HepG2 (cell line): Measurements from ENCODE around the gene HLCS. TPM values are rescaled to one million over a fixed set of nuclear protein-coding genes. Genes with fewer than 3 reads are reported as not detected.

Experiments
- ATAC-seq: fragments of 200-7000 bp; cut with Tn5 transposase; 3 replicates; pipeline ENCODE4 v1.9.1; 2020; ENCODE audit warnings: mild to moderate bottlenecking, moderate library complexity
- BruUV-seq: library from RNA; stranded (reverse); fragments of 400-500 nt; replicated peaks from 2 replicates; lab custom pipeline; 2021; lab: Mats Ljungman, UMichigan
- CTCF ChIA-PET: fragments of 300-600 bp; formaldehyde crosslinking; extraction: SDS; loops from one replicate; lab custom pipeline; 2021; ENCODE audit warnings: low total read pairs, inconsistent platforms, low intra/inter-chr PET ratio; lab: Yijun Ruan, JAX
- POLR2A ChIA-PET: fragments of 350-600 bp; sonication (Branson Sonifier 250); formaldehyde crosslinking; loops from one replicate; lab custom pipeline; 2020; ENCODE audit warnings: antibody characterized with exemption, inconsistent platforms; lab: Yijun Ruan, JAX
- DNase-seq: peaks from one replicate; pipeline ENCODE4 v3.0.0-alpha.2; 2015; ENCODE audit warnings: low spot score
- FAIRE-seq: peaks from 3 replicates; lab custom pipeline; 2011; peaks lifted over from hg19 to GRCh38; lab: Jason Lieb, UNC
- H2AFZ ChIP-seq: one replicate; pipeline ENCODE4 v1.6.1; 2011; ENCODE audit warnings: low read length, inconsistent platforms
- H3K27ac ChIP-seq: fragments of 300-600 bp; 3 replicates; pipeline ENCODE4 v1.8.0; 2011; ENCODE audit warnings: mixed run types, mild to moderate bottlenecking, mixed read lengths, low read length, inconsistent platforms; ENCODE audit not compliant: insufficient read depth; ENCODE audit errors: extremely low read length
- H3K27me3 ChIP-seq, 2 experiments: fragments of 200-600 bp in 1 of 2; 2 replicates in 1 of 2; 3 replicates in 1 of 2; pipeline versions ENCODE4 v1.6.0 to v1.8.0; 2011; ENCODE audit warnings: low read length in 2 of 2, mild to moderate bottlenecking in 2 of 2, moderate library complexity in 2 of 2, inconsistent platforms in 1 of 2; ENCODE audit not compliant: insufficient read depth in 2 of 2, control insufficient read depth in 1 of 2
- H3K36me3 ChIP-seq, 2 experiments: fragments of 200-600 bp in 1 of 2; replicated peaks in 1 of 2; 2 replicates in 1 of 2; 3 replicates in 1 of 2; pipeline versions ENCODE4 v1.5.1 to v1.8.0; 2011; ENCODE audit warnings: low read length in 2 of 2, inconsistent platforms in 1 of 2; ENCODE audit not compliant: insufficient read depth in 2 of 2, control insufficient read depth in 1 of 2
- H3K4me1 ChIP-seq: 2 replicates; pipeline ENCODE4 v1.5.1; 2012; ENCODE audit warnings: low read length, inconsistent platforms; ENCODE audit not compliant: insufficient read depth
- H3K4me2 ChIP-seq: 2 replicates; pipeline ENCODE4 v1.6.0; 2011; ENCODE audit warnings: low read depth, low read length, inconsistent platforms
- H3K4me3 ChIP-seq, 3 experiments: fragments of 200-600 bp in 1 of 3; sonication (generic), shearing (Covaris generic) in 1 of 3; replicated peaks in 1 of 3; 2 replicates each; pipeline ENCODE4 v1.5.1; 2011 to 2016; ENCODE audit warnings: low read length in 3 of 3, inconsistent platforms in 2 of 3, low read depth in 2 of 3, mild to moderate bottlenecking in 2 of 3, control low read depth in 1 of 3, mixed read lengths in 1 of 3; ENCODE audit not compliant: insufficient read depth in 1 of 3
- H3K79me2 ChIP-seq: one replicate; pipeline ENCODE4 v1.6.1; 2011; ENCODE audit warnings: low read length, inconsistent platforms; ENCODE audit not compliant: insufficient read depth
- H3K9ac ChIP-seq: 2 replicates; pipeline ENCODE4 v1.6.0; 2011; ENCODE audit warnings: mild to moderate bottlenecking, low read depth, low read length, inconsistent platforms; ENCODE audit not compliant: insufficient read depth
- H3K9me3 ChIP-seq: 2 replicates; pipeline ENCODE4 v1.5.1; 2012; ENCODE audit warnings: mild to moderate bottlenecking, low read length
- H4K20me1 ChIP-seq: 2 replicates; pipeline ENCODE4 v1.6.0; 2011; ENCODE audit warnings: inconsistent platforms, mild to moderate bottlenecking, low read length, moderate library complexity; ENCODE audit not compliant: insufficient read depth
- CEBPG ChIP-seq: IDR thresholded peaks from 2 replicates; pipeline ENCODE4 v1.6.1; 2016
- EP300 ChIP-seq, 3 experiments: sonication (generic) in 1 of 3; formaldehyde crosslinking in 1 of 3; IDR thresholded peaks; 2 replicates each; pipeline versions ENCODE4 v1.5.1 to v1.6.1; 2011 to 2020; ENCODE audit warnings: low read depth in 2 of 3, low read length in 2 of 3, borderline replicate concordance in 1 of 3, improper control_type of control experiment in 1 of 3, mild to moderate bottlenecking in 1 of 3, missing genetic modification reagents in 1 of 3, moderate library complexity in 1 of 3
- KDM1A ChIP-seq: IDR thresholded peaks from 2 replicates; pipeline ENCODE4 v1.6.1; 2016; ENCODE audit warnings: missing compliant biosample characterization
- PPARG ChIP-seq: conservative IDR thresholded peaks from 2 replicates; pipeline ENCODE4 v1.6.1; 2016; ENCODE audit warnings: missing biosample characterization, missing genetic modification reagents
- SIN3B ChIP-seq: fragments of 150-350 bp; IDR thresholded peaks from 2 replicates; pipeline ENCODE4 v1.6.1; 2014; ENCODE audit warnings: low read length
- SMARCE1 ChIP-seq: fragments of 450-650 bp; IDR thresholded peaks from 2 replicates; pipeline ENCODE4 v1.6.1; 2017; ENCODE audit warnings: borderline replicate concordance
- TEAD3 ChIP-seq: optimal IDR thresholded peaks from 2 replicates; pipeline ENCODE3; 2016; ENCODE audit warnings: borderline replicate concordance
- TSC22D2 ChIP-seq: sonication (generic); formaldehyde crosslinking; IDR thresholded peaks from 2 replicates; pipeline ENCODE4 v1.5.1; 2020; ENCODE audit warnings: missing genetic modification reagents, mild to moderate bottlenecking, borderline replicate concordance
- ZBTB42 ChIP-seq: sonication (generic); formaldehyde crosslinking; IDR thresholded peaks from 2 replicates; pipeline ENCODE4 v1.5.0; 2020; ENCODE audit warnings: mild to moderate bottlenecking, missing genetic modification reagents
- ZC3H4 ChIP-seq: sonication (generic); formaldehyde crosslinking; IDR thresholded peaks from 2 replicates; pipeline ENCODE4 v1.4.0; 2020; ENCODE audit warnings: missing genetic modification reagents, borderline replicate concordance
- ZNF296 ChIP-seq: sonication (generic); formaldehyde crosslinking; conservative IDR thresholded peaks from 2 replicates; pipeline ENCODE4 v1.5.0; 2020; ENCODE audit warnings: mild to moderate bottlenecking, missing genetic modification reagents
- ZNF33B ChIP-seq: sonication (generic); formaldehyde crosslinking; IDR thresholded peaks from 2 replicates; pipeline ENCODE4 v1.5.1; 2020; ENCODE audit warnings: mild to moderate bottlenecking, missing genetic modification reagents
- ZNF430 ChIP-seq: sonication (generic); formaldehyde crosslinking; IDR thresholded peaks from 2 replicates; pipeline ENCODE4 v1.9.0; 2021; ENCODE audit warnings: mild to moderate bottlenecking, missing genetic modification reagents
- ZNF629 ChIP-seq: sonication (generic); formaldehyde crosslinking; conservative IDR thresholded peaks from 2 replicates; pipeline ENCODE4 v1.5.0; 2020; ENCODE audit warnings: missing genetic modification reagents
- WGBS: methylation state at CpG from one replicate; pipeline ENCODE4 v1.1.6; 2017; ENCODE audit warnings: low lambda C conversion rate; 5-methylcytosine and 5-hydroxymethylcytosine counted together
- in situ Hi-C: cut with HindIII; loops from 2 replicates; pipeline ENCODE4 v1.10.0; 2017; ENCODE audit warnings: low pct_unique_long_range_greater_than_20kb; ENCODE audit not compliant: extremely low pct_ligation_motif_present
- intact Hi-C: fragments of 100-400 bp; cut with micrococcal nuclease; formaldehyde crosslinking; loops from one replicate; pipeline ENCODE4 v1.10.0; 2022; ENCODE audit not compliant: unreplicated experiment
- polyA plus RNA-seq, 8 experiments: library from polyadenylated mRNA; depleted of rRNA in 3 of 8; stranded (reverse) in 7 of 8; unstranded in 1 of 8; fragments of >200 nt; fragmentation: Illumina TruSeq in 4 of 8; extraction: Trizol in 4 of 8; gene quantifications; 2 replicates each; pipeline versions ENCODE4 v1.2.1 to v1.2.3, GENCODE V29; 2011 to 2016; ENCODE audit warnings: low read depth in 4 of 8, missing spikeins in 1 of 8, mixed read lengths in 1 of 8; ENCODE audit not compliant: insufficient read depth in 1 of 8
- total RNA-seq, 5 experiments: library from RNA; depleted of rRNA; stranded (reverse); fragments of >200 nt; fragmentation: Illumina TruSeq; extraction: Trizol; gene quantifications; 2 replicates each; pipeline ENCODE4 v1.2.3, GENCODE V29; 2016; ENCODE audit warnings: low read depth in 1 of 5
- TF ChIP-seq, protein P1 (sequence below): sonication (generic); formaldehyde crosslinking; IDR thresholded peaks from 2 replicates; pipeline ENCODE4 v1.5.1; 2020; ENCODE audit warnings: missing genetic modification reagents, mild to moderate bottlenecking, borderline replicate concordance
- TF ChIP-seq, protein P2 (sequence below): sonication (generic); formaldehyde crosslinking; IDR thresholded peaks from 2 replicates; pipeline ENCODE4 v1.5.0; 2020; ENCODE audit warnings: missing genetic modification reagents, mild to moderate bottlenecking, borderline replicate concordance
- TF ChIP-seq, protein P3 (sequence below): IDR thresholded peaks from 2 replicates; pipeline ENCODE4 v1.6.1; 2016; ENCODE audit warnings: low read depth, control low read depth

Gene HLCS
- total and polyA plus RNA-seq, 2 of the 13 experiments (the other 11 are each of a cell fraction or from before 2014, with no cell fraction given) = 7.9 to 12.3 TPM

DNA sequence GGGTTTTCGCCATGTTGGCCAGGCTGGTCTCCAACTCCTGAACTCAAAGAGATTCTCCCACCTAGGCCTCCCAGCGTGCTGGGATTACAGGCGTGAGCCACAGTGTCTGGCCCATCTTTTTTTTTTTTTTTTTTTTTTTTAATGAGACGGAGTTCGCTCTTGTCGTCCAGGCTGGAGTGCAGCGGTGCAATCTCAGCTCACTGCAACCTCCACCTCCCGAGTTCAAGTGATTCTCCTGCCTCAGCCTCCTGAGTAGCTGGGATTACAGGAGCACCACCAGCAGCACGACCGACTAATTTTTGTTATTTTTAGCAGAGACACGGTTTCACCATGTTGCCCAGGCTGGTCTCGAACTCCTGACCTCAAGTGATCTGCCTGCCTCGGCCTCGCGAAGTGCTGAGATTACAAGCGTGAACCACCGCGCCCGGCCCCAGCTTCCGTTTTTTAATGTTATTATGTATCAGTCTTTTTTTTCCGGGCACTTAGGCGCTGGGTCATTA, 22.8 kb upstream of the HLCS start (continued):
- TF ChIP-seq KDM1A (CRISPR knock-in tag) (0 out of 2 replicates have a peak, but pooled peaks have one; percentile 31), ZNF33B (CRISPR knock-in tag) (0 out of 2 replicates have a peak, but pooled peaks have one; percentile 4), ZNF296 (CRISPR knock-in tag) (0 out of 2 replicates have a peak, but pooled peaks have one; percentile 19)
- TF ChIP-seq, protein P1, sequence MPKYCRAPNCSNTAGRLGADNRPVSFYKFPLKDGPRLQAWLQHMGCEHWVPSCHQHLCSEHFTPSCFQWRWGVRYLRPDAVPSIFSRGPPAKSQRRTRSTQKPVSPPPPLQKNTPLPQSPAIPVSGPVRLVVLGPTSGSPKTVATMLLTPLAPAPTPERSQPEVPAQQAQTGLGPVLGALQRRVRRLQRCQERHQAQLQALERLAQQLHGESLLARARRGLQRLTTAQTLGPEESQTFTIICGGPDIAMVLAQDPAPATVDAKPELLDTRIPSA (CRISPR knock-in tag) = 0 out of 2 replicates have a peak, but pooled peaks have one; percentile 49
- TF ChIP-seq, protein P2, sequence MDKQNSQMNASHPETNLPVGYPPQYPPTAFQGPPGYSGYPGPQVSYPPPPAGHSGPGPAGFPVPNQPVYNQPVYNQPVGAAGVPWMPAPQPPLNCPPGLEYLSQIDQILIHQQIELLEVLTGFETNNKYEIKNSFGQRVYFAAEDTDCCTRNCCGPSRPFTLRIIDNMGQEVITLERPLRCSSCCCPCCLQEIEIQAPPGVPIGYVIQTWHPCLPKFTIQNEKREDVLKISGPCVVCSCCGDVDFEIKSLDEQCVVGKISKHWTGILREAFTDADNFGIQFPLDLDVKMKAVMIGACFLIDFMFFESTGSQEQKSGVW (CRISPR knock-in tag) = 0 out of 2 replicates have a peak, but pooled peaks have one; percentile 7

DNA sequence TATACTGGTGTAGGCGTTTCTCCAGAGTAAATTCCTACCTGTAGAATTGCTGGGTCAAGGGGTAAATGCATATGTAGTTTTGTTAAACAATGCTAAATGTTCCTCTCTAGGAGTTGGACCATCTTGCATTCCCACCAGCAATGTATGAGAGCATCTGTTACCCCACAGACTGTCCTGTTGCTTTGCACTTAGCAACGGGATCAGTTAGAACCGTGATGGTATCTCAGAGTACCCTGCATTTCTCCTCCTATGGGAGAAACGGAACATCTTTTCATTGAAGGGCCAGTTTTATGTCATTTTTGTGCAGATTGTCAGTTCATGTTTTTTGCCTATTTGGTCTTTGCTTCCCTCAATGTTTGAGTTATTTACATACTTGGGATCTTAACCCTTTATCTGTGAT, 22.1 kb upstream of the HLCS start:
- Histone ChIP-seq H3K4me2 (peak overlapping the region; percentile 76), H3K27me3 (no peaks in the 10 kb centered on the region), H3K4me1 (peaks cover 60% of the 10 kb centered on the region), H3K9me3 (no peaks in the 10 kb centered on the region), H3K4me3 (peak overlapping the region in 1 of 3 experiments; percentile 11; a peak in 1 of 6 replicates), H2AFZ (no peak overlapping the region), H4K20me1 (no peaks in the 10 kb centered on the region), H3K27ac (peak overlapping the region; percentile 69), H3K79me2 (no peaks in the 10 kb centered on the region), H3K36me3 (no peaks in the 10 kb centered on the region), H3K9ac (peak overlapping the region; percentile 25; the same call in 1 of the 2 replicates)
- ATAC-seq (no peak), DNase-seq (no peak), FAIRE-seq (no peak)
- CTCF ChIA-PET = interaction anchor here (1.3 kb wide), 1 partner anchor 20 kb away, joined by 3 read pairs; no protein-coding TSS in a partner anchor
- TSS peak; percentile 59 for BruUV-seq
- POLR2A ChIA-PET = interaction anchor here (1.4 to 2.7 kb wide), 3 partner anchors 9 to 13 kb away, joined by 5 to 25 read pairs (median 11); no protein-coding TSS in a partner anchor
- 31% methylated on average over 4 of the region's 4 CpGs for WGBS
- in situ Hi-C loops (no loop called here), intact Hi-C loops (loop anchor here (5.0 kb wide), 1 partner anchor 84 kb away; the partner anchor contains the start of genes PIGP and TTC3)
- TF ChIP-seq CEBPG = 0 out of 2 replicates have a peak, but pooled peaks have one; percentile 14
- TF ChIP-seq ZNF430 = no peak
- TF ChIP-seq, protein P3, sequence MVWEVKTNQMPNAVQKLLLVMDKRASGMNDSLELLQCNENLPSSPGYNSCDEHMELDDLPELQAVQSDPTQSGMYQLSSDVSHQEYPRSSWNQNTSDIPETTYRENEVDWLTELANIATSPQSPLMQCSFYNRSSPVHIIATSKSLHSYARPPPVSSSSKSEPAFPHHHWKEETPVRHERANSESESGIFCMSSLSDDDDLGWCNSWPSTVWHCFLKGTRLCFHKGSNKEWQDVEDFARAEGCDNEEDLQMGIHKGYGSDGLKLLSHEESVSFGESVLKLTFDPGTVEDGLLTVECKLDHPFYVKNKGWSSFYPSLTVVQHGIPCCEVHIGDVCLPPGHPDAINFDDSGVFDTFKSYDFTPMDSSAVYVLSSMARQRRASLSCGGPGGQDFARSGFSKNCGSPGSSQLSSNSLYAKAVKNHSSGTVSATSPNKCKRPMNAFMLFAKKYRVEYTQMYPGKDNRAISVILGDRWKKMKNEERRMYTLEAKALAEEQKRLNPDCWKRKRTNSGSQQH (CRISPR knock-in tag) = no peak
- no peak for TF ChIP-seq EP300 (IDR thresholded peaks at IDR 0.05; ENCODE audit: low read depth in 2 of 2, low read length in 2 of 2)
- no peak for TF ChIP-seq EP300 (CRISPR knock-in tag; IDR thresholded peaks at IDR 0.05; ENCODE audit: borderline replicate concordance)
- 0 out of 2 replicates have a peak, but pooled peaks have one; percentile 9 for TF ChIP-seq PPARG (CRISPR knock-in tag)
- peak; percentile 23 for TF ChIP-seq TEAD3 (CRISPR knock-in tag)
- no peak for TF ChIP-seq ZNF629 (CRISPR knock-in tag)
- TF ChIP-seq SIN3B = no peak
- peak; percentile 43; the same call in 1 of the 2 replicates for TF ChIP-seq ZC3H4 (CRISPR knock-in tag)
- TF ChIP-seq SMARCE1 = no peak
- TF ChIP-seq ZBTB42 = no peak
- TF ChIP-seq TSC22D2 (CRISPR knock-in tag) = no peak
